Measurements from ENCODE around the gene STRADB. TPM values are rescaled to one million over a fixed set of nuclear protein-coding genes. Genes with fewer than 3 reads are reported as not detected.

The STRADB gene
- total RNA-seq, 4 donors from 2014 or later, result 9.3 to 34.9 (median 13.0) TPM

- Histone ChIP-seq H3K4me1 (no peaks in the 10 kb centered on the region), H3K27me3 (no peaks in the 10 kb centered on the region), H3K36me3 (no peaks in the 10 kb centered on the region), H3K4me3 (no peak overlapping the region), H3K27ac (no peak overlapping the region), H3K9me3 (peaks cover 0 to 15% (median 0%) of the 10 kb centered on the region in 3 donors)
- no peak for ATAC-seq
- TF ChIP-seq EP300 (IDR thresholded peaks at IDR 0.05) (no peak), POLR2AphosphoS5 (IDR thresholded peaks at IDR 0.05) (no peak), CTCF (IDR thresholded peaks at IDR 0.05) (no peak), POLR2A (IDR thresholded peaks at IDR 0.05) (no peak)
- WGBS, 2 donors (ENCODE audit: low coverage in 1 of 2), result 70 to 82% methylated on average over 4 of the region's 4 CpGs
Observed at GRCh38 chr2:201507725-201508124, 56.2 kb downstream of the STRADB start.

GRCh38 chr2:201513271-201513670, 61.7 kb downstream of the STRADB start:
- no peaks in the 10 kb centered on the region for H3K27me3 ChIP-seq
- no peak overlapping the region for H3K4me3 ChIP-seq
- 7 to 44% methylated on average over 1 of the region's 1 CpG for WGBS, 2 donors (ENCODE audit: low coverage in 1 of 2)
- no peaks in the 10 kb centered on the region for H3K9me3 ChIP-seq
- no peak for TF ChIP-seq CTCF (IDR thresholded peaks at IDR 0.05)
- no peak for TF ChIP-seq POLR2AphosphoS5 (IDR thresholded peaks at IDR 0.05)
- TF ChIP-seq EP300 (IDR thresholded peaks at IDR 0.05), result no peak
- TF ChIP-seq POLR2A (IDR thresholded peaks at IDR 0.05), result no peak
- no peaks in the 10 kb centered on the region for H3K4me1 ChIP-seq
- ATAC-seq, result no peak
- no peaks in the 10 kb centered on the region for H3K36me3 ChIP-seq
- H3K27ac ChIP-seq, result no peak overlapping the region

DNA sequence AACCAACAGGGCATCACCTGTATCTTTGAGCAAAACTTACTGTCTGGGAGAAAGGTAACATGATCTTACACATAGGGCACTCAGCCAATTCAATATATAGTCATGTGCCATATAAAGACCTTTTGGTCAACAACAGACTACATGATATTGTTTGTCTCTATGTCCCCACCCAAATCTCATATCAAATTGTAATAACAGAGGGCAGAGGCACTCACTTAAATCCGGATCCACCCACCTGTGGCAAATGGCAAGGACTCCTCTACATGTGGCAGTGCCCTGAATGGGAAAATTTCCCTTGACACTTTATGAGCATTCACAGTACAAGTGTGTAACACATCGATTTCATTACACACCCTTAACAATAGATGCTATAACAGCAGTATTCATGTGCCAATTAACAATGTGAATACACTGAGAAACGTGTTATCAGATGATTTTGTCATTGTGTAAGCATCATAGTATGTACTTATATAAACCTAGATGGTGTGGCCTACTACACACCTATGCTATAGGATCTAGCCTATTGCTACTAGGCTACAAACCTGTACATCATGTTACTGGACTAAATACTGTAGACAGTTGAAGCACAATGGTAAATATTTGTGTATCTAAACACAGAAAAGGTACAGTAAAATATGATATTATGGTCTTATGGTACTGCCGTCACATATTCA, 64.2 kb downstream of the STRADB start:
- Histone ChIP-seq H3K4me3 (no peak overlapping the region), H3K9me3 (peaks cover 0 to 8% (median 0%) of the 10 kb centered on the region in 3 donors), H3K27me3 (no peaks in the 10 kb centered on the region), H3K4me1 (no peaks in the 10 kb centered on the region), H3K36me3 (no peaks in the 10 kb centered on the region), H3K27ac (no peak overlapping the region)
- ATAC-seq, result no peak
- 75 to 83% methylated on average over 4 of the region's 4 CpGs for WGBS, 2 donors (ENCODE audit: low coverage in 1 of 2)
- TF ChIP-seq POLR2A (IDR thresholded peaks at IDR 0.05) (no peak), CTCF (IDR thresholded peaks at IDR 0.05) (no peak), POLR2AphosphoS5 (IDR thresholded peaks at IDR 0.05) (no peak), EP300 (IDR thresholded peaks at IDR 0.05) (no peak)

DNA sequence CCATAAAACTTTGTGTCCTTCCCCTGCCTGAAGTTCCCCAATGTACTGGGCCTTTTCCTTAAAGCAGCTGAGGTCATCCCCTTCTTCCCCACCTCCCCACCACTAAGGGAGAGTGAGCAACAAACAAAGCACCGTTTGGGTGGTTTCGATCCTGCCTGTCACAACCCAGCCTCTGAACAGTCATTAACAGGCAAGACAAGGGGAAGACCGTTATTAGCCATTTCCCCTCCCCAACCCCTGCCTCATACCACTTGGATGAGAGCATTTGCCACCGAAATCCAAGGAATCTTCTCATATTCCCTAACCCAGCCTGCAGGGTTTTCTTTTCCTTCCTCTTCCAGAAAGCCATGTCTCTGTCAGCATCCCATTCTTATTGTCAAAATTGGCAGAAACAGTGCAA, 65.6 kb downstream of the STRADB start:
- Histone ChIP-seq H3K9me3 (peaks cover 0 to 8% (median 0%) of the 10 kb centered on the region in 3 donors), H3K27ac (no peak overlapping the region), H3K4me3 (no peak overlapping the region), H3K27me3 (no peaks in the 10 kb centered on the region), H3K4me1 (no peaks in the 10 kb centered on the region), H3K36me3 (no peaks in the 10 kb centered on the region)
- no peak for ATAC-seq
- 38 to 51% methylated on average over 3 to 4 of the region's 4 CpGs for WGBS, 2 donors (ENCODE audit: low coverage in 1 of 2)
- TF ChIP-seq POLR2A (IDR thresholded peaks at IDR 0.05) (no peak), EP300 (IDR thresholded peaks at IDR 0.05) (no peak), POLR2AphosphoS5 (IDR thresholded peaks at IDR 0.05) (no peak), CTCF (IDR thresholded peaks at IDR 0.05) (no peak)

DNA sequence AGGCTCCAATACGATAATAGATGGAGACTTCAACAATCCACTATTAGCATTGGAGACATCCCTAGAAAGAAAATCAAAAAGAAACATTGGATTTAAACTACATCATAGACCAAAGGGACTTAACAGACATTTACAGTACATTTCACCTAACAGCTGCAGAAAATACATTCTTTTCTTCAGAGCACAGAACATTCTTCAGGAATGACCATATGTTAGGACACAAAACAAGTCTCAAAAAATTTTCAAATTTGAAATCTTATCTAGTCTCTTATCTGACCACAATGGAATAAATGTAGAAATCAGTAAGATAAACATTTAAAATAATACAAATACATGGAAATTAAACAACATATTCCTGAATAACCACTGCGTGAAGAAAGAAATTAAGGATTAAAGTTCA, 68.7 kb downstream of the STRADB start:
- H3K9me3 ChIP-seq, result peaks cover 0 to 30% (median 0%) of the 10 kb centered on the region in 3 donors
- TF ChIP-seq POLR2AphosphoS5 (IDR thresholded peaks at IDR 0.05), result no peak
- no peak for TF ChIP-seq CTCF (IDR thresholded peaks at IDR 0.05)
- TF ChIP-seq POLR2A (IDR thresholded peaks at IDR 0.05), result no peak
- TF ChIP-seq EP300 (IDR thresholded peaks at IDR 0.05), result no peak
- no peaks in the 10 kb centered on the region for H3K36me3 ChIP-seq
- no peaks in the 10 kb centered on the region for H3K27me3 ChIP-seq
- H3K4me1 ChIP-seq, result no peaks in the 10 kb centered on the region
- no peak overlapping the region for H3K4me3 ChIP-seq
- H3K27ac ChIP-seq, result no peak overlapping the region
- WGBS, 2 donors (ENCODE audit: low coverage in 1 of 2), result 95 to 100% methylated on average over 2 of the region's 2 CpGs
- no peak for ATAC-seq

All from gastroesophageal sphincter (tissue), 4 donors.